Measurements from ENCODE around the gene SKIC3.

SKIC3 gene

GRCh38 chr5:95530416-95530815 is 24.4 kb downstream of the SKIC3 start:
- peak; percentile 70 for DNase-seq

GRCh38 chr5:95528565-95528964 is 26.2 kb downstream of the SKIC3 start:
- DNase-seq = no peak

DNA sequence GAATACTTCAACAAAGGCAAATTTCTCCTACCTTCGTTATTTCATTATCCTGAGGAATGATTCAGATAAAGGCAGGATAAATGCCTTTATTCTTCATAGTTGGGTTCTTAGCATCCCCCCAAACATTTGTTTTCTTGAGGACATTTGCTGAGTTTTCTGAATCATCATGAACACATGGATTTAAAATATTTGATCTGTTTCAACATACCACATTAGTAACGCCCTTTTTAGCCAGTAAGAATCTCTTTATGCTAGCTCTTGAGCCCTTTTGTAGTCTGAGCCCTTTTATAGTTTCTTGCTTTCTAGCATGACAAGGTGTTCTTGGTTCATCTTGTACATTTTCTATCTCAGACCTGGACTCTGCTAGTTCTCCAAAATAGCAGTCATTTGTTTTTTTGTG is 27.9 kb downstream of the SKIC3 start:
- DNase-seq = peak; percentile 15

GRCh38 chr5:95524423-95524822 is 30.4 kb downstream of the SKIC3 start:
- no peak for DNase-seq

GRCh38 chr5:95520206-95520605 is 34.6 kb downstream of the SKIC3 start:
- DNase-seq = no peak

- DNase-seq = no peak
Observed at GRCh38 chr5:95519681-95520080, 35.1 kb downstream of the SKIC3 start.

DNA sequence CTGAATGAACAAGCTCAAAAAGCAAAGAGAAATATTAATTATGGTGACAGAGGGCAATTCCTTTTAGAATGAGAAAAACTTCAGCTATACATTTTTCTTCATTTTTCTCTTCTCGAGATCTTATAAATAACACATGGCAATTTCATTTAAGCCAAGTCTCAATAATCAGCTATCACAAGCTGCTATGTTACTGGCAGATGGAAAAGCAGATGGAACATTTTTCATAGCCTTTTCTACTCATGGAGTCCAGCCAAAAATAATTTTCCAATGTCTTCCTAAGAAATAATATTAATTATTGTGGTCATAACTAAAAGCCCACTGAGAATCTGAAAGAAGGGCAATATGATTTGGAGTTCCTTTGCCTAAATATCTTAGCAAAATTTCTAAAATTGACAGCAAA is 35.6 kb downstream of the SKIC3 start:
- DNase-seq = no peak

GRCh38 chr5:95518417-95518816 is 36.4 kb downstream of the SKIC3 start:
- DNase-seq = no peak

DNA sequence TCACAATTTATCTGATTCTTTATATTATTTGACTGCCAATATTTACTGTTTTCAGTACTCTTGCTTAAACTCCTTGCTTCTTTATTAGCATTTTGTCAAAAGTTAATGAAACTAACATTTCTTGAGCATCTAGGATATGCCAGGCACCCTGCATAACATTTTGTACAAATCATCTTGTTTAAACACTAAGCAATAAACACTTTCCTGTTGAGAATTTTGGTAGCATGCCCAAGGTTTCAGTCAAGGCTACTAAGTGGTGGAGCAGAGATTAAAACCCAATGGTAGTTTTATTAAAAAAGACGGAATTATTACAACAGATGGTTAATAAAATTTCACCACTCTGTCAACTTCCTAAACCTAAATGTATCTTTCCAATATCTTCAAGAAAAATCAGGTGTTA is 43.2 kb downstream of the SKIC3 start:
- no peak for DNase-seq

DNA sequence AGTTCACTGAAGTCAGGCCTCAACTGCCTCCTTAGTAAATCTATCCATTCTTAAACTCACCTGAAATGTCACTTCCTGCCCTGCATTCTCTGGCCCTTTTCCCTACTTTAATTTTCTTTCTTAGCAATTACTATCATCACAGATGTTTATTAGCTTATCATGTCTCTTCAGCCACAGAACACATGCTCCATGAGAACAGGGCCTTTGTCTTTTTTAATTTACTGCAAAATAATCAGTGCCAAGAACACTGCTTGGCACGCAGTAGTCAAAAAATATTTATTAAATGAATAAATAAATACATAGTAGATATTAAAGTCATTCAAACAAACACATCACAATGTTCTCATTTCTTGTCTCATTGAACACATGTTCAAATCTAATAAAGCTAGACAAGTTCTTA is 46.2 kb downstream of the SKIC3 start:
- no peak for DNase-seq
